ENCODE data around the gene SLC10A6.

DNA sequence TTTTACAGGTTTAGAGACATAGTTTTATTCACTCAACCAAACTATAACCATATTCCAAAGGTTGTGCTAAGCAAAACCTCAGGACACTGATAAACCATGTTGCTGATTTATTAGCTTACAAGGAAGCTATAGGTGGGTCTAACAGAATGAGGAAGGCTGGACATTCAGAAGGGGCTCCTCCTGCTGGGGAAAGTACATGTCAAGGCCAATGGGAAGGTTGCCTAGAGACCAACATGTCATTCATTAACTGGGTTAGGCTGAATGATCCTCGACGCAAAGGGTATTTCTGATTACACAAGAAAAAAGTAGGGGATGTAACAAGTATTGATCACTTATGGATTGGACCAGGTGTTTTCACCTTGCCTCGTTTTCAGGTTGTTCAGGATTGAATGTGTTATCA is 30.3 kb downstream of the SLC10A6 start:
- TF ChIP-seq, protein P1, sequence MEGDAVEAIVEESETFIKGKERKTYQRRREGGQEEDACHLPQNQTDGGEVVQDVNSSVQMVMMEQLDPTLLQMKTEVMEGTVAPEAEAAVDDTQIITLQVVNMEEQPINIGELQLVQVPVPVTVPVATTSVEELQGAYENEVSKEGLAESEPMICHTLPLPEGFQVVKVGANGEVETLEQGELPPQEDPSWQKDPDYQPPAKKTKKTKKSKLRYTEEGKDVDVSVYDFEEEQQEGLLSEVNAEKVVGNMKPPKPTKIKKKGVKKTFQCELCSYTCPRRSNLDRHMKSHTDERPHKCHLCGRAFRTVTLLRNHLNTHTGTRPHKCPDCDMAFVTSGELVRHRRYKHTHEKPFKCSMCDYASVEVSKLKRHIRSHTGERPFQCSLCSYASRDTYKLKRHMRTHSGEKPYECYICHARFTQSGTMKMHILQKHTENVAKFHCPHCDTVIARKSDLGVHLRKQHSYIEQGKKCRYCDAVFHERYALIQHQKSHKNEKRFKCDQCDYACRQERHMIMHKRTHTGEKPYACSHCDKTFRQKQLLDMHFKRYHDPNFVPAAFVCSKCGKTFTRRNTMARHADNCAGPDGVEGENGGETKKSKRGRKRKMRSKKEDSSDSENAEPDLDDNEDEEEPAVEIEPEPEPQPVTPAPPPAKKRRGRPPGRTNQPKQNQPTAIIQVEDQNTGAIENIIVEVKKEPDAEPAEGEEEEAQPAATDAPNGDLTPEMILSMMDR (IDR thresholded peaks at IDR 0.05) = no peak
- no peak for TF ChIP-seq POLR2A (IDR thresholded peaks at IDR 0.05)

Data from adrenal gland (tissue), 5 donors.